RWPE2 (cell line): Measurements from ENCODE around the gene MYL3.
A peak's percentile ranks its signal among the peaks of the same experiment; 100 is the strongest.

Experiments
- ATAC-seq: fragments of 200-7000 bp; cut with Tn5 transposase; 3 replicates; pipeline ENCODE4 v1.9.1; 2021; ENCODE audit warnings: low read depth
- DNase-seq: peaks from one replicate; pipeline ENCODE4 v3.0.0-alpha.2; 2020; ENCODE audit warnings: low spot score
- H3K27ac ChIP-seq: fragments of 450-650 bp; 2 replicates; pipeline ENCODE4 v1.5.1; 2017; ENCODE audit warnings: mild to moderate bottlenecking; ENCODE audit not compliant: poor library complexity, severe bottlenecking
- H3K27me3 ChIP-seq: fragments of 250-450 bp; sonication (Bioruptor Pico); 2 replicates; pipeline ENCODE4 v1.5.1; 2021; ENCODE audit warnings: mild to moderate bottlenecking, moderate library complexity; ENCODE audit not compliant: insufficient read depth, poor library complexity, severe bottlenecking
- H3K36me3 ChIP-seq: fragments of 250-450 bp; sonication (Bioruptor Pico); 2 replicates; pipeline ENCODE4 v1.5.1; 2020; ENCODE audit warnings: low read depth, mild to moderate bottlenecking, moderate library complexity
- H3K4me1 ChIP-seq: fragments of 250-450 bp; sonication (Bioruptor Pico); 2 replicates; pipeline ENCODE4 v1.5.1; 2021; ENCODE audit warnings: mild to moderate bottlenecking, moderate library complexity; ENCODE audit not compliant: insufficient read depth, poor library complexity, severe bottlenecking
- H3K4me3 ChIP-seq: fragments of 250-450 bp; sonication (Bioruptor Pico); 2 replicates; pipeline ENCODE4 v1.5.1; 2021; ENCODE audit warnings: mild to moderate bottlenecking, moderate library complexity; ENCODE audit not compliant: severe bottlenecking
- H3K9me3 ChIP-seq: fragments of 250-450 bp; sonication (Bioruptor Pico); 2 replicates; pipeline ENCODE4 v1.5.1; 2021; ENCODE audit warnings: mild to moderate bottlenecking, moderate library complexity; ENCODE audit not compliant: severe bottlenecking
- TF ChIP-seq, protein P1 (sequence below): fragments of 450-650 bp; IDR thresholded peaks from one replicate; pipeline ENCODE4 v1.5.1; 2017; ENCODE audit warnings: mild to moderate bottlenecking, moderate library complexity; ENCODE audit not compliant: poor library complexity, severe bottlenecking

Gene MYL3

GRCh38 chr3:46881596-46882376 lies 18.5 kb upstream of the MYL3 start:
- ATAC-seq (no peak), DNase-seq (no peak)
- Histone ChIP-seq H3K36me3 (no peaks in the 10 kb centered on the region), H3K27me3 (peaks cover 34% of the 10 kb centered on the region), H3K4me1 (no peaks in the 10 kb centered on the region), H3K27ac (no peak overlapping the region), H3K4me3 (peak overlapping the region; percentile 26), H3K9me3 (no peaks in the 10 kb centered on the region)
- TF ChIP-seq, protein P1, sequence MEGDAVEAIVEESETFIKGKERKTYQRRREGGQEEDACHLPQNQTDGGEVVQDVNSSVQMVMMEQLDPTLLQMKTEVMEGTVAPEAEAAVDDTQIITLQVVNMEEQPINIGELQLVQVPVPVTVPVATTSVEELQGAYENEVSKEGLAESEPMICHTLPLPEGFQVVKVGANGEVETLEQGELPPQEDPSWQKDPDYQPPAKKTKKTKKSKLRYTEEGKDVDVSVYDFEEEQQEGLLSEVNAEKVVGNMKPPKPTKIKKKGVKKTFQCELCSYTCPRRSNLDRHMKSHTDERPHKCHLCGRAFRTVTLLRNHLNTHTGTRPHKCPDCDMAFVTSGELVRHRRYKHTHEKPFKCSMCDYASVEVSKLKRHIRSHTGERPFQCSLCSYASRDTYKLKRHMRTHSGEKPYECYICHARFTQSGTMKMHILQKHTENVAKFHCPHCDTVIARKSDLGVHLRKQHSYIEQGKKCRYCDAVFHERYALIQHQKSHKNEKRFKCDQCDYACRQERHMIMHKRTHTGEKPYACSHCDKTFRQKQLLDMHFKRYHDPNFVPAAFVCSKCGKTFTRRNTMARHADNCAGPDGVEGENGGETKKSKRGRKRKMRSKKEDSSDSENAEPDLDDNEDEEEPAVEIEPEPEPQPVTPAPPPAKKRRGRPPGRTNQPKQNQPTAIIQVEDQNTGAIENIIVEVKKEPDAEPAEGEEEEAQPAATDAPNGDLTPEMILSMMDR: no peak

DNA sequence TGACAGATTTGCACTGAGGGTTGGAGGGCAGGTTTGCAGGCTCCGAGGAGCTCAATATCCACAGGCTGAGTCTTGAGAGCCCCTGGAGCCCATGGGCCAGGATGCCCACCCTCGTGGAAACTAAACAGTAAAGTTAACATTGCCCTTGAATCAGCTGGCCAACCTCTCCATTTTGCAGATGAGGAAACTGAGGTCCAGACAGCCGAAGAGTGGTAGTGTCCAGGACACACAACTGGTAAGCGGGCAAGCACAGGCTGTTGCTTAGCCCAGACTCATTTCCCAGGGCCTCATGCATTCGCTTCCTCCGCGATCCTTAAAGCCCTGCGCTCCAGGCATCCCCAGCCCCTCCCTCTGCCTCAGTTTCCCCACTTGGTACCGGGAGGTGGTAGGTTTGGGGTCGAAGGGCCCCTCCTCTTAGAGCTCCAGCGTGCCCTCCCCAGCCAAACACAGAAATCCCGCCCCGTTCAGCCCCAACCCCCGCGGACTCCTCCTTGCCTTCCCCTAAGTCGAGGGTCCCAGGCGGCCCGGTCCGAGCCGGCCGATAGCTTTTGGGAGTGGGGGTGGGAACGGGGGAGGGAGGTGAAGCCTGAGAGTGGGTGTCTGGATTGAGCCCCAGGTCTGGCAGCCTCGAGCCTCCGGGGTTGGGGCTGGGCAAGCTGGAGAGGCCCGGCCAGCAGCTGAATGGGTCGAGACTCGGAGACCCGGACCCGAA lies 17.8 kb upstream of the MYL3 start:
- peak overlapping the region; percentile 26 for H3K4me3 ChIP-seq
- no peak overlapping the region for H3K27ac ChIP-seq
- ATAC-seq (no peak), DNase-seq (no peak)
- H3K9me3 ChIP-seq: no peaks in the 10 kb centered on the region
- TF ChIP-seq, protein P1: no peak
- H3K36me3 ChIP-seq: no peaks in the 10 kb centered on the region
- H3K27me3 ChIP-seq: peaks cover 34% of the 10 kb centered on the region
- no peaks in the 10 kb centered on the region for H3K4me1 ChIP-seq

GRCh38 chr3:46878781-46879436 lies 15.7 kb upstream of the MYL3 start:
- Histone ChIP-seq H3K27ac (no peak overlapping the region), H3K36me3 (no peaks in the 10 kb centered on the region), H3K27me3 (peaks cover 31% of the 10 kb centered on the region), H3K4me3 (no peak overlapping the region), H3K4me1 (no peaks in the 10 kb centered on the region), H3K9me3 (no peaks in the 10 kb centered on the region)
- DNase-seq (no peak), ATAC-seq (peak; percentile 7; the same call in 1 of the 3 replicates)
- TF ChIP-seq, protein P1: no peak

DNA sequence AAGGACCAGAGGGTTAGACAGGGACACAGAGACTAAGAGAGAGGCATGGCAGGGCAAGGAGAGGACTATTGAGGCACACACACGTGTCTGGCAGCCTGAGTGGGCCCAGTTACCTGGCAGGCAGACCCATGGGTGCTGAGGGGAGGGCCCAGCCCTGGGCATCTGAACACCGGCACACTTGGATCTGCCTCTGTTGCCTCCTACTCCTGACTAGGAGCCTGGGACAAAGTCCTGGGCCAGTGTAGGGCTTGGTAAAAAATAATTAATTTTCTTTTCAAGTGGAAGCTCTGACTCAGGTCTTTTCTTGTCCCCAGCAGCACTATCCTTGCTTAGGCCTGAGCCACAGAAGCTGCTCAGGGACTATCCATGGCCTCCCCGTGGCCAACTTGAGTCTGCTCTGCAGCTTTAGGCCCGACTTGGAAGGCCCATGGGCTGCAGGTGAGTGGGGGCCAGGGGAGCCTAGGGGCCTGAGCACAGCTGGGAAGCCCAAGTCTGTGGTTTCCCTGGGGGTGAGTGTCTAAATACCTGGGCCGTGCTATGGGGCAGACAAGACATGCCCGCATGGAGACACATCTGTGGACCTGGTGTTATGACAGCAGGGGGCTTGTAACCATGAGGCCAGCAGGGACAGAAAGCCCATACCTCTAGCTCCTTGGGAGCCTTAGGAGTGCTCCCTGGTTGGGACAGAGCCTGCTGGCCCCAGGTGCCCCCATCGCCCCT lies 14.3 kb upstream of the MYL3 start, which contains the start of gene PTH1R:
PTH1R (plus strand) TSS at position 316 of the 720 bp plus-strand sequence. CDS start 5,839 bp downstream, outside the sequence.
- TF ChIP-seq, protein P1: no peak
- H3K4me1 ChIP-seq: no peaks in the 10 kb centered on the region
- no peaks in the 10 kb centered on the region for H3K9me3 ChIP-seq
- H3K36me3 ChIP-seq: no peaks in the 10 kb centered on the region
- H3K27me3 ChIP-seq: peaks cover 23% of the 10 kb centered on the region
- H3K27ac ChIP-seq: no peak within 1 kb of the TSS
- DNase-seq (no peak), ATAC-seq (no peak)
- no peak within 1 kb of the TSS for H3K4me3 ChIP-seq
